Spinal cord (tissue), 10 donors: ENCODE results near the gene TCERG1. TPM values are rescaled to one million over a fixed set of nuclear protein-coding genes. Genes with fewer than 3 reads are reported as not detected.
"Not testable (repeated sequence)": the region's sequence is repeated elsewhere in the genome, so short reads cannot be mapped to it uniquely, and the experiment has no call there.

Source experiments
- DNase-seq, 6 donors: peaks; one replicate each; pipeline versions ENCODE4 v3.0.0 to v3.0.0-alpha.2; 2013 to 2015; ENCODE audit warnings: low spot score in 6 of 6, low read depth in 4 of 6
- H3K27ac ChIP-seq: one replicate; pipeline ENCODE4 v1.5.1; 2013; ENCODE audit warnings: low read depth, low read length, control low read depth
- H3K27me3 ChIP-seq: one replicate; pipeline ENCODE4 v1.6.1; 2013; ENCODE audit warnings: low read length; ENCODE audit not compliant: control insufficient read depth, insufficient read depth
- H3K36me3 ChIP-seq: one replicate; pipeline ENCODE4 v1.6.1; 2013; ENCODE audit warnings: low read length; ENCODE audit not compliant: control insufficient read depth, insufficient read depth
- H3K4me1 ChIP-seq: one replicate; pipeline ENCODE4 v1.6.1; 2013; ENCODE audit warnings: low read length; ENCODE audit not compliant: control insufficient read depth, insufficient read depth
- H3K4me3 ChIP-seq: one replicate; pipeline ENCODE4 v1.5.1; 2013; ENCODE audit warnings: low read depth, low read length, control low read depth
- H3K9me3 ChIP-seq: one replicate; pipeline ENCODE4 v1.6.1; 2013; ENCODE audit warnings: low read length; ENCODE audit not compliant: control insufficient read depth, insufficient read depth
- whole genome bisulfite sequencing: methylation state at CpG from one replicate; pipeline ENCODE4 v1.1.5; 2013; ENCODE audit warnings: missing lambda C conversion rate; ENCODE audit not compliant: insufficient coverage; 5-methylcytosine and 5-hydroxymethylcytosine counted together
- polyA plus RNA-seq, 2 donors: library from polyadenylated mRNA; unstranded; fragments of 120-200 nt; gene quantifications; one replicate each; pipeline ENCODE4 v1.2.1, GENCODE V29; 2013; ENCODE audit not compliant: insufficient read length in 2 of 2
- small RNA-seq: library from RNA; depleted of rRNA; stranded (forward); fragments of <200 nt; gene quantifications from one replicate; pipeline ENCODE3, GENCODE V24; 2014; ENCODE audit warnings: low replicate concordance
- total RNA-seq, 2 donors: library from RNA; depleted of rRNA in 1 of 2; stranded (reverse); fragments of 120-200 nt in 1 of 2; fragments of >200 nt in 1 of 2; gene quantifications; one replicate each; pipeline versions ENCODE4 v1.2.3 to v1.2.4, GENCODE V29; 2013 to 2014
- donor health status: healthy.

TCERG1 gene
- total and polyA plus RNA-seq, 4 donors, result 60.0 to 99.8 (median 88.3) TPM

GRCh38 chr5:146549615-146550014, 102.5 kb downstream of the TCERG1 start:
- peak in 1 of 6 donors; percentile 66 for DNase-seq
- Histone ChIP-seq H3K36me3 (no peaks in the 10 kb centered on the region), H3K27ac (no peak overlapping the region), H3K4me3 (no peak overlapping the region), H3K9me3 (no peaks in the 10 kb centered on the region), H3K27me3 (no peaks in the 10 kb centered on the region), H3K4me1 (no peaks in the 10 kb centered on the region)

DNA sequence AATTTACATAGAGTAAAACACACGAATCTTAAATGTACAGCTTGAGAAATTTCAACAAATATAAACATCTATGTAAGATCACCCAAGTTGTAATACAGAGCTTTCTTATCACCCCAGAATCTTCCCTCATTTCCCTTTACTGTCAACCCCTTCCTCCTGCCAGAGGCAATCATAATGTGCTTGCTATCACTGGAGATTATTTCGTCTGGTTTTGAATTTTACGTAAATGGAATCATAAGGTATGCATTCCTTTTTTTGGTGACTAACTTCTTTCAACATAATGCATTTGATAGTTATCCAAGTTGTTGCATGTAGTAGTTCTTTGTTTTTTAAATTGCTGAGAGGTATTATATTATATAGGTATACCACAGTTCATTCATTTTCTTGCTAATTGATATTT, 106.3 kb downstream of the TCERG1 start:
- Histone ChIP-seq H3K4me1 (no peaks in the 10 kb centered on the region), H3K27ac (no peak overlapping the region), H3K27me3 (no peaks in the 10 kb centered on the region), H3K4me3 (no peak overlapping the region), H3K9me3 (no peaks in the 10 kb centered on the region), H3K36me3 (no peaks in the 10 kb centered on the region)
- no peak for DNase-seq
- 80% methylated on average over 1 of the region's 3 CpGs for WGBS

GRCh38 chr5:146556884-146557283, 109.8 kb downstream of the TCERG1 start:
- DNase-seq, H3K9me3 ChIP-seq, H3K4me3 ChIP-seq, H3K4me1 ChIP-seq, H3K27me3 ChIP-seq, H3K27ac ChIP-seq, H3K36me3 ChIP-seq: not testable (repeated sequence)
- WGBS, result 95% methylated on average over 3 of the region's 4 CpGs

GRCh38 chr5:146560205-146560812, 113.2 kb downstream of the TCERG1 start:
- Histone ChIP-seq H3K9me3 (no peaks in the 10 kb centered on the region), H3K27ac (no peak overlapping the region), H3K4me1 (no peaks in the 10 kb centered on the region), H3K36me3 (no peaks in the 10 kb centered on the region), H3K27me3 (no peaks in the 10 kb centered on the region), H3K4me3 (no peak overlapping the region)
- peak in 1 of 6 donors; percentile 41 for DNase-seq
- WGBS, result no CpG with 5 or more reads among the region's 3 CpGs

Small RNAs within 50 kb of the gene (small RNA-seq; reads per million reads assigned to genes)
- gene RF02271, result not detected

Other genes with a start within 250 kb of the TCERG1 start
- 10 to 100 TPM; 18.4 to 33.9 TPM for gene RBM27, start 243.7 kb upstream of the TCERG1 start, total RNA-seq
- 10 to 100 TPM; 13.0 to 17.6 TPM for gene RBM27, start 243.7 kb upstream of the TCERG1 start, polyA plus RNA-seq
- gene POU4F3, start 108.5 kb upstream of the TCERG1 start, total RNA-seq, result 1 to 10 TPM in 1 of 2 donors, under 1 TPM in 1; 0.28 to 4.1 TPM
- under 1 TPM; 0.26 to 0.59 TPM for gene POU4F3, start 108.5 kb upstream of the TCERG1 start, polyA plus RNA-seq
- gene GPR151, start 68.9 kb downstream of the TCERG1 start, total RNA-seq, result under 1 TPM; 0.06 to 0.20 TPM
- gene GPR151, start 68.9 kb downstream of the TCERG1 start, polyA plus RNA-seq, result under 1 TPM; 0.09 to 0.16 TPM